Liver (tissue), 9 donors: ENCODE results near the gene C10orf71. TPM values are rescaled to one million over a fixed set of nuclear protein-coding genes. Genes with fewer than 3 reads are reported as not detected.

Source experiments
- DNase-seq: peaks from one replicate; pipeline ENCODE4 v3.0.0-alpha.2; 2017; ENCODE audit warnings: low spot score
- H3K27ac ChIP-seq, 2 donors: one replicate each; pipeline ENCODE4 v1.7.0; 2013; ENCODE audit warnings: inconsistent platforms in 2 of 2, low read length in 2 of 2, control low read depth in 1 of 2, low read depth in 1 of 2, mild to moderate bottlenecking in 1 of 2
- H3K27me3 ChIP-seq, 4 donors: one replicate each; pipeline versions ENCODE4 v1.6.1 to v1.7.0; 2013; ENCODE audit warnings: low read length in 3 of 4, inconsistent platforms in 1 of 4, mild to moderate bottlenecking in 1 of 4, moderate library complexity in 1 of 4; ENCODE audit not compliant: control insufficient read depth in 4 of 4, insufficient read depth in 4 of 4
- H3K36me3 ChIP-seq, 4 donors: one replicate each; pipeline versions ENCODE4 v1.6.1 to v1.7.0; 2013; ENCODE audit warnings: low read length in 3 of 4, mild to moderate bottlenecking in 3 of 4, low read depth in 1 of 4, moderate library complexity in 1 of 4; ENCODE audit not compliant: control insufficient read depth in 4 of 4, insufficient read depth in 3 of 4
- H3K4me1 ChIP-seq, 4 donors: one replicate each; pipeline versions ENCODE4 v1.6.1 to v1.7.0; 2013; ENCODE audit warnings: low read length in 3 of 4, mild to moderate bottlenecking in 3 of 4, moderate library complexity in 1 of 4; ENCODE audit not compliant: control insufficient read depth in 4 of 4, insufficient read depth in 4 of 4
- H3K4me3 ChIP-seq, 3 donors: one replicate each; pipeline versions ENCODE4 v1.6.1 to v1.7.0; 2013; ENCODE audit warnings: low read length in 3 of 3, control low read depth in 1 of 3, low read depth in 1 of 3, mild to moderate bottlenecking in 1 of 3
- H3K9ac ChIP-seq, 2 donors: one replicate each; pipeline ENCODE4 v1.7.0; 2013; ENCODE audit warnings: low read length in 2 of 2, mild to moderate bottlenecking in 2 of 2, moderate library complexity in 2 of 2, control low read depth in 1 of 2, low read depth in 1 of 2
- H3K9me3 ChIP-seq, 4 donors: one replicate each; pipeline versions ENCODE4 v1.6.1 to v1.7.0; 2013; ENCODE audit warnings: low read length in 3 of 4; ENCODE audit not compliant: control insufficient read depth in 4 of 4
- ATF3 ChIP-seq: IDR thresholded peaks from 2 replicates; pipeline ENCODE4 v1.6.1; 2016; ENCODE audit warnings: antibody characterized with exemption
- CTCF ChIP-seq: fragments of 150-350 bp; IDR thresholded peaks from 2 replicates; pipeline ENCODE4 v1.5.1; 2017; ENCODE audit warnings: improper control_type of control experiment, low read depth, low read length; ENCODE audit not compliant: missing input control
- EGR1 ChIP-seq, 2 donors: IDR thresholded peaks; 2 replicates each; pipeline ENCODE4 v1.6.1; 2016 to 2018; ENCODE audit warnings: antibody characterized with exemption in 2 of 2, low read depth in 2 of 2
- FOXA1 ChIP-seq: IDR thresholded peaks from 2 replicates; pipeline ENCODE4 v1.6.1; 2016; ENCODE audit warnings: antibody characterized with exemption
- FOXA2 ChIP-seq: IDR thresholded peaks from 2 replicates; pipeline ENCODE4 v1.6.1; 2016; ENCODE audit warnings: antibody characterized with exemption
- GABPA ChIP-seq, 2 donors: IDR thresholded peaks in 1 of 2; conservative IDR thresholded peaks in 1 of 2; 2 replicates each; pipeline ENCODE4 v1.6.1; 2016; ENCODE audit warnings: antibody characterized with exemption in 2 of 2, mild to moderate bottlenecking in 1 of 2, moderate library complexity in 1 of 2
- HNF4G ChIP-seq: IDR thresholded peaks from 2 replicates; pipeline ENCODE4 v1.6.1; 2016; ENCODE audit warnings: antibody characterized with exemption
- MAX ChIP-seq: IDR thresholded peaks from 2 replicates; pipeline ENCODE4 v1.6.1; 2016; ENCODE audit warnings: antibody characterized with exemption
- NR2F2 ChIP-seq: IDR thresholded peaks from 2 replicates; pipeline ENCODE4 v1.6.1; 2016; ENCODE audit warnings: antibody characterized with exemption
- RAD21 ChIP-seq, 2 donors: IDR thresholded peaks; 2 replicates each; pipeline ENCODE4 v1.6.1; 2016; ENCODE audit warnings: antibody characterized with exemption in 2 of 2, mild to moderate bottlenecking in 2 of 2
- REST ChIP-seq: IDR thresholded peaks from 2 replicates; pipeline ENCODE4 v1.6.1; 2016; ENCODE audit warnings: antibody characterized with exemption, mild to moderate bottlenecking
- RXRA ChIP-seq, 2 donors: IDR thresholded peaks; 2 replicates each; pipeline ENCODE4 v1.6.1; 2017 to 2018; ENCODE audit warnings: antibody characterized with exemption in 2 of 2, mild to moderate bottlenecking in 1 of 2
- SP1 ChIP-seq: IDR thresholded peaks from 2 replicates; pipeline ENCODE4 v1.6.1; 2018; ENCODE audit warnings: antibody characterized with exemption, mild to moderate bottlenecking
- TAF1 ChIP-seq: conservative IDR thresholded peaks from 2 replicates; pipeline ENCODE4 v1.6.1; 2016; ENCODE audit warnings: antibody characterized with exemption, mild to moderate bottlenecking
- YY1 ChIP-seq: IDR thresholded peaks from 2 replicates; pipeline ENCODE4 v1.6.1; 2016; ENCODE audit warnings: antibody characterized with exemption, mild to moderate bottlenecking
- ZBTB33 ChIP-seq: IDR thresholded peaks from 2 replicates; pipeline ENCODE4 v1.6.1; 2016; ENCODE audit warnings: antibody characterized with exemption
- WGBS: extraction: QIAGEN DNeasy Blood & Tissue Kit; methylation state at CpG from one replicate; pipeline ENCODE4 v1.1.7; 2013; 5-methylcytosine and 5-hydroxymethylcytosine counted together
- polyA plus RNA-seq, 2 donors: library from polyadenylated mRNA; stranded (reverse) in 1 of 2; unstranded in 1 of 2; fragments of 200-250 nt in 1 of 2; fragments of >200 nt in 1 of 2; fragmentation: Nextera tagmentation in 1 of 2; extraction: Ambion mirVana in 1 of 2; gene quantifications; one replicate each; pipeline versions ENCODE4 v1.2.1 to v1.2.3, GENCODE V29; 2013 to 2015
- total RNA-seq, 2 donors: library from RNA; depleted of rRNA; stranded (reverse); fragments of >200 nt; gene quantifications; one replicate each; pipeline ENCODE4 v1.2.3, GENCODE V29; 2014
- donor health status: healthy.
- donor health status: healthy.
- donor health status: healthy.
- donor health status: healthy.
- donor health status: healthy.

Gene C10orf71
- total and polyA plus RNA-seq, 4 donors: 0.03 TPM; not detected in 3

- TF ChIP-seq ZBTB33 (no peak), YY1 (no peak), TAF1 (no peak), SP1 (no peak), RXRA (IDR thresholded peaks at IDR 0.05) (no peak)
Observed at GRCh38 chr10:49328401-49329145, 29.6 kb downstream of the C10orf71 start (continued).

- 81% methylated on average over 4 of the region's 4 CpGs for WGBS
- no peaks in the 10 kb centered on the region for H3K4me1 ChIP-seq
- H3K4me3 ChIP-seq: no peak overlapping the region
- no peak overlapping the region for H3K9ac ChIP-seq
- no peak for DNase-seq
- H3K27me3 ChIP-seq: no peaks in the 10 kb centered on the region
- no peak for TF ChIP-seq RAD21 (IDR thresholded peaks at IDR 0.05)
- no peak for TF ChIP-seq GABPA (IDR thresholded peaks at IDR 0.05 in 1 of 2, conservative IDR thresholded peaks at IDR 0.05 in 1 of 2)
- no peak for TF ChIP-seq HNF4G
- no peak for TF ChIP-seq MAX
- no peak for TF ChIP-seq NR2F2
- no peak for TF ChIP-seq FOXA1
- no peak for TF ChIP-seq SP1
- no peak for TF ChIP-seq EGR1 (IDR thresholded peaks at IDR 0.05; ENCODE audit: low read depth in 2 of 2)
- no peak for TF ChIP-seq YY1
- TF ChIP-seq REST: no peak
- TF ChIP-seq RXRA (IDR thresholded peaks at IDR 0.05): no peak
- no peak for TF ChIP-seq CTCF
- no peak for TF ChIP-seq ATF3
- TF ChIP-seq FOXA2: no peak
- TF ChIP-seq ZBTB33: no peak
- H3K27ac ChIP-seq: no peak overlapping the region
- no peaks in the 10 kb centered on the region for H3K36me3 ChIP-seq
- no peaks in the 10 kb centered on the region for H3K9me3 ChIP-seq
Observed at GRCh38 chr10:49329146-49329505, 30.2 kb downstream of the C10orf71 start.
